Endothelial cell (in vitro differentiated cells): ENCODE measurements around the gene SDK2. TPM values are rescaled to one million over a fixed set of nuclear protein-coding genes. Genes with fewer than 3 reads are reported as not detected.

Experiments
- DNase-seq: peaks from one replicate; pipeline ENCODE4 v3.0.0; 2021; ENCODE audit warnings: low spot score
- H3K27ac Mint-ChIP-seq: one replicate; pipeline ENCODE4 v1.8.0; 2021; ENCODE audit warnings: mixed read lengths, inconsistent platforms; ENCODE audit not compliant: unreplicated experiment
- H3K27me3 Mint-ChIP-seq: one replicate; pipeline ENCODE4 v1.8.0; 2021; ENCODE audit warnings: mild to moderate bottlenecking, moderate library complexity, mixed read lengths, inconsistent platforms; ENCODE audit not compliant: unreplicated experiment
- H3K36me3 Mint-ChIP-seq: one replicate; pipeline ENCODE4 v1.8.0; 2021; ENCODE audit warnings: mild to moderate bottlenecking, low read depth, mixed read lengths, inconsistent platforms; ENCODE audit not compliant: unreplicated experiment
- H3K4me1 Mint-ChIP-seq: one replicate; pipeline ENCODE4 v1.8.0; 2021; ENCODE audit warnings: mild to moderate bottlenecking, mixed read lengths, inconsistent platforms; ENCODE audit not compliant: unreplicated experiment
- H3K4me3 Mint-ChIP-seq: one replicate; pipeline ENCODE4 v1.8.0; 2021; ENCODE audit warnings: mild to moderate bottlenecking, mixed read lengths, inconsistent platforms; ENCODE audit not compliant: unreplicated experiment
- H3K9me3 Mint-ChIP-seq: one replicate; pipeline ENCODE4 v1.8.0; 2021; ENCODE audit warnings: mixed read lengths, inconsistent platforms; ENCODE audit not compliant: unreplicated experiment
- CTCF ChIP-seq: fragments of 200-600 bp; sonication (generic); IDR thresholded peaks from one replicate; pipeline ENCODE4 v1.5.0; 2021; ENCODE audit warnings: antibody characterized with exemption; ENCODE audit not compliant: unreplicated experiment
- total RNA-seq: library from RNA; stranded (reverse); fragmentation: NEBNext Ultra II Directional; extraction: Animal tissue kit (Norgen Biotek cat#: 25700); gene quantifications from one replicate; pipeline ENCODE4 v1.2.1, GENCODE V29; 2021; ENCODE audit not compliant: unreplicated experiment

The SDK2 gene
- total RNA-seq, 1 donor from 2014 or later, result 2.4 TPM

- Mint-ChIP-seq H3K27me3 (peaks cover 2% of the 10 kb centered on the region), H3K36me3 (peaks cover 6% of the 10 kb centered on the region), H3K4me3 (no peak overlapping the region), H3K9me3 (no peaks in the 10 kb centered on the region), H3K27ac (no peak overlapping the region), H3K4me1 (peaks cover 11% of the 10 kb centered on the region)
- DNase-seq, result no peak
- no peak for TF ChIP-seq CTCF
These were observed 354.5 kb downstream of the SDK2 start for GRCh38 chr17:73289549-73290254.

GRCh38 chr17:73288534-73289302, 355.5 kb downstream of the SDK2 start:
- Mint-ChIP-seq H3K4me3 (no peak overlapping the region), H3K4me1 (peaks cover 11% of the 10 kb centered on the region), H3K27me3 (peaks cover 2% of the 10 kb centered on the region), H3K36me3 (peaks cover 6% of the 10 kb centered on the region), H3K9me3 (no peaks in the 10 kb centered on the region), H3K27ac (no peak overlapping the region)
- no peak for TF ChIP-seq CTCF
- DNase-seq, result no peak

DNA sequence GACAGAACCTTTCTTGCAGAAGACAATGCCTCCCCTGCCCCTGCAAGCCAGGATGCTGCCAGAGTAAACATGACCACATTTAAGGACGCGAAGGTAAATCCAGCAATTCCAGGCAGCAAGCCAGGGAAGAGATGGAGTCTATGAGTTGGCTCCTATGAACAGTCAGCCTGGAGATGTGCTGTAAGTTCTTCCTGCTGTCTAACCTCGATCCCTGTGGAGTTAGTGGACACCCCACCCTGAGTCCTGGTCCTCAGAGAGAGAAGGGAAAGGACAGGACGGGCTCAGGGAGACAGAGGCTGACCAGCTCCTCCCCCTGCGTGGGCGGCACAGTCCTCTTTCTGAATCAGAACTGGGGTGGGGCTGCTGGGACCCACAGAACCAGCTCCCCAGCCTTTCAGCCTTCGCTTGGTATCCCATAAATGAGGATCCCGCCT, 357.4 kb downstream of the SDK2 start:
- Mint-ChIP-seq H3K36me3 (peaks cover 12% of the 10 kb centered on the region), H3K9me3 (no peaks in the 10 kb centered on the region), H3K4me1 (peaks cover 13% of the 10 kb centered on the region), H3K27me3 (peaks cover 2% of the 10 kb centered on the region), H3K27ac (no peak overlapping the region), H3K4me3 (peak overlapping the region; percentile 17)
- DNase-seq, result no peak
- no peak for TF ChIP-seq CTCF

DNA sequence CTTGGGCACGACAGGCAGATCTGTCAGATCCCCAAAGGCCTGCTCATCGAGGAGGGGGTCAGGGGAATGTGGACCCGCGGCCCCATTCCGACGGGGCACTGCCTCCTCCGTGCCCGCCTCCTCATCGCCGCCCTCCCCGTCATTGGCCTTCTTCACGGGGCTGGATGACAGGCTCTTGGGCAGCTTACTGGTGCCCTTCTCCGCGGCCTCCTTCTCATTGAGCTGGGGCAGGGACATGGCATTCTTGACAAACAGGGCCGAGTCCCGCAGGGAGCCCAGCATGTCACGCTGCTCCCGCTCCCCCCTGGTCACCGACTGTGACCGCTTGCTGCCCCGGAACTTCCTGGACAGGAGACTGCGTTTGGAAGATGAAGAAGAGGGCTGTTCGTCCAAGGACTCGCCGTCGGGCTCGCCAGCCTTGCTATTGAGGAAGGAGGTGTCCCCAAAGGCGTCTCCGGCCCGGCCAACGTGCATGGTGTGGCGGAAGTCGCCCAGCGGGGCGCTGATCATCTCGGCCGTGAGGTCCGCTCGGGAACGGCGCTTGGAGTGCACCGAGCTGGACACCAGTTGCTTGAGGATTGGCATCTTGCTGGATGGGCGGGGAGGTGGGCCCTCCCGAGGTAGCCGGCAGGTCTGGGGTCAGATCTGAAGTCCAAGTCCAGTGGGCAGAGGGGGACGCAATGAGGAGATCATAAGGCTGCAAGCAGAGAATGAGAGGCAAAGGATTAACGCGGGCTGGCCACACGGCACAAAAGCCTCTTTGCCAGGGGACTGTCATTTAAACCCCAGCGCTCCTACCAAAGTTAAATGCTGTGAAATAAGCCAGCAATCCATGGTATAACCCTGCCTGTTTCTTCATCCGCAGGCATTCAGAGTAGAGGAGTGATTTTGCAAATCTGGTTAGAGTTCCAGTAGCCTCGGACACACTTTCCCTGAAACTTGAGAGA, 358.1 kb downstream of the SDK2 start:
- H3K36me3 Mint-ChIP-seq, result peaks cover 12% of the 10 kb centered on the region
- H3K27ac Mint-ChIP-seq, result no peak overlapping the region
- DNase-seq, result no peak
- TF ChIP-seq CTCF, result no peak
- peaks cover 13% of the 10 kb centered on the region for H3K4me1 Mint-ChIP-seq
- H3K27me3 Mint-ChIP-seq, result peaks cover 2% of the 10 kb centered on the region
- H3K9me3 Mint-ChIP-seq, result no peaks in the 10 kb centered on the region
- H3K4me3 Mint-ChIP-seq, result peak overlapping the region; percentile 17
